H1 (cell line): ENCODE results near the gene XRN2. TPM values are rescaled to one million over a fixed set of nuclear protein-coding genes. Genes with fewer than 3 reads are reported as not detected.

Source experiments
- polyA plus RNA-seq, 7 experiments: library from polyadenylated mRNA; depleted of rRNA in 3 of 7; stranded (reverse) in 5 of 7; unstranded in 2 of 7; fragments of >200 nt in 5 of 7; fragments of 200-250 nt in 2 of 7; gene quantifications; 1 replicate in 5 of 7; 2 replicates in 1 of 7; 4 replicates in 1 of 7; pipeline versions ENCODE4 v1.2.1 to v1.2.3, GENCODE V29; 2011 to 2013; ENCODE audit warnings: missing spikeins in 2 of 7, mixed read lengths in 2 of 7
- total RNA-seq: library from RNA; stranded (reverse); fragmentation: NEBNext Ultra II Directional; extraction: Animal tissue kit (Norgen Biotek cat#: 25700); gene quantifications from 2 replicates; pipeline ENCODE4 v1.2.1, GENCODE V29; 2021
- TF ChIP-seq, protein P1 (sequence below): fragments of 300-600 bp; sonication (generic); IDR thresholded peaks from 2 replicates; pipeline ENCODE4 v1.7.1; 2012; ENCODE audit warnings: low read length, moderate library complexity, mild to moderate bottlenecking, inconsistent platforms; ENCODE audit not compliant: insufficient replicate concordance

Gene XRN2
- total and polyA plus RNA-seq, 2 of the 8 experiments (the other 6 are each of a cell fraction or from before 2014, with no cell fraction given) = 60.3 to 139 TPM

GRCh38 chr20:21365771-21366170, 62.6 kb downstream of the XRN2 start (continued):
- TF ChIP-seq, protein P1, sequence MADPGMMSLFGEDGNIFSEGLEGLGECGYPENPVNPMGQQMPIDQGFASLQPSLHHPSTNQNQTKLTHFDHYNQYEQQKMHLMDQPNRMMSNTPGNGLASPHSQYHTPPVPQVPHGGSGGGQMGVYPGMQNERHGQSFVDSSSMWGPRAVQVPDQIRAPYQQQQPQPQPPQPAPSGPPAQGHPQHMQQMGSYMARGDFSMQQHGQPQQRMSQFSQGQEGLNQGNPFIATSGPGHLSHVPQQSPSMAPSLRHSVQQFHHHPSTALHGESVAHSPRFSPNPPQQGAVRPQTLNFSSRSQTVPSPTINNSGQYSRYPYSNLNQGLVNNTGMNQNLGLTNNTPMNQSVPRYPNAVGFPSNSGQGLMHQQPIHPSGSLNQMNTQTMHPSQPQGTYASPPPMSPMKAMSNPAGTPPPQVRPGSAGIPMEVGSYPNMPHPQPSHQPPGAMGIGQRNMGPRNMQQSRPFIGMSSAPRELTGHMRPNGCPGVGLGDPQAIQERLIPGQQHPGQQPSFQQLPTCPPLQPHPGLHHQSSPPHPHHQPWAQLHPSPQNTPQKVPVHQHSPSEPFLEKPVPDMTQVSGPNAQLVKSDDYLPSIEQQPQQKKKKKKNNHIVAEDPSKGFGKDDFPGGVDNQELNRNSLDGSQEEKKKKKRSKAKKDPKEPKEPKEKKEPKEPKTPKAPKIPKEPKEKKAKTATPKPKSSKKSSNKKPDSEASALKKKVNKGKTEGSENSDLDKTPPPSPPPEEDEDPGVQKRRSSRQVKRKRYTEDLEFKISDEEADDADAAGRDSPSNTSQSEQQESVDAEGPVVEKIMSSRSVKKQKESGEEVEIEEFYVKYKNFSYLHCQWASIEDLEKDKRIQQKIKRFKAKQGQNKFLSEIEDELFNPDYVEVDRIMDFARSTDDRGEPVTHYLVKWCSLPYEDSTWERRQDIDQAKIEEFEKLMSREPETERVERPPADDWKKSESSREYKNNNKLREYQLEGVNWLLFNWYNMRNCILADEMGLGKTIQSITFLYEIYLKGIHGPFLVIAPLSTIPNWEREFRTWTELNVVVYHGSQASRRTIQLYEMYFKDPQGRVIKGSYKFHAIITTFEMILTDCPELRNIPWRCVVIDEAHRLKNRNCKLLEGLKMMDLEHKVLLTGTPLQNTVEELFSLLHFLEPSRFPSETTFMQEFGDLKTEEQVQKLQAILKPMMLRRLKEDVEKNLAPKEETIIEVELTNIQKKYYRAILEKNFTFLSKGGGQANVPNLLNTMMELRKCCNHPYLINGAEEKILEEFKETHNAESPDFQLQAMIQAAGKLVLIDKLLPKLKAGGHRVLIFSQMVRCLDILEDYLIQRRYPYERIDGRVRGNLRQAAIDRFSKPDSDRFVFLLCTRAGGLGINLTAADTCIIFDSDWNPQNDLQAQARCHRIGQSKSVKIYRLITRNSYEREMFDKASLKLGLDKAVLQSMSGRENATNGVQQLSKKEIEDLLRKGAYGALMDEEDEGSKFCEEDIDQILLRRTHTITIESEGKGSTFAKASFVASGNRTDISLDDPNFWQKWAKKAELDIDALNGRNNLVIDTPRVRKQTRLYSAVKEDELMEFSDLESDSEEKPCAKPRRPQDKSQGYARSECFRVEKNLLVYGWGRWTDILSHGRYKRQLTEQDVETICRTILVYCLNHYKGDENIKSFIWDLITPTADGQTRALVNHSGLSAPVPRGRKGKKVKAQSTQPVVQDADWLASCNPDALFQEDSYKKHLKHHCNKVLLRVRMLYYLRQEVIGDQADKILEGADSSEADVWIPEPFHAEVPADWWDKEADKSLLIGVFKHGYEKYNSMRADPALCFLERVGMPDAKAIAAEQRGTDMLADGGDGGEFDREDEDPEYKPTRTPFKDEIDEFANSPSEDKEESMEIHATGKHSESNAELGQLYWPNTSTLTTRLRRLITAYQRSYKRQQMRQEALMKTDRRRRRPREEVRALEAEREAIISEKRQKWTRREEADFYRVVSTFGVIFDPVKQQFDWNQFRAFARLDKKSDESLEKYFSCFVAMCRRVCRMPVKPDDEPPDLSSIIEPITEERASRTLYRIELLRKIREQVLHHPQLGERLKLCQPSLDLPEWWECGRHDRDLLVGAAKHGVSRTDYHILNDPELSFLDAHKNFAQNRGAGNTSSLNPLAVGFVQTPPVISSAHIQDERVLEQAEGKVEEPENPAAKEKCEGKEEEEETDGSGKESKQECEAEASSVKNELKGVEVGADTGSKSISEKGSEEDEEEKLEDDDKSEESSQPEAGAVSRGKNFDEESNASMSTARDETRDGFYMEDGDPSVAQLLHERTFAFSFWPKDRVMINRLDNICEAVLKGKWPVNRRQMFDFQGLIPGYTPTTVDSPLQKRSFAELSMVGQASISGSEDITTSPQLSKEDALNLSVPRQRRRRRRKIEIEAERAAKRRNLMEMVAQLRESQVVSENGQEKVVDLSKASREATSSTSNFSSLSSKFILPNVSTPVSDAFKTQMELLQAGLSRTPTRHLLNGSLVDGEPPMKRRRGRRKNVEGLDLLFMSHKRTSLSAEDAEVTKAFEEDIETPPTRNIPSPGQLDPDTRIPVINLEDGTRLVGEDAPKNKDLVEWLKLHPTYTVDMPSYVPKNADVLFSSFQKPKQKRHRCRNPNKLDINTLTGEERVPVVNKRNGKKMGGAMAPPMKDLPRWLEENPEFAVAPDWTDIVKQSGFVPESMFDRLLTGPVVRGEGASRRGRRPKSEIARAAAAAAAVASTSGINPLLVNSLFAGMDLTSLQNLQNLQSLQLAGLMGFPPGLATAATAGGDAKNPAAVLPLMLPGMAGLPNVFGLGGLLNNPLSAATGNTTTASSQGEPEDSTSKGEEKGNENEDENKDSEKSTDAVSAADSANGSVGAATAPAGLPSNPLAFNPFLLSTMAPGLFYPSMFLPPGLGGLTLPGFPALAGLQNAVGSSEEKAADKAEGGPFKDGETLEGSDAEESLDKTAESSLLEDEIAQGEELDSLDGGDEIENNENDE = no peak
